GM12878 (cell line): ENCODE results near the gene PTX4. TPM values are rescaled to one million over a fixed set of nuclear protein-coding genes. Genes with fewer than 3 reads are reported as not detected.

Source experiments
- ATAC-seq: fragments of 200-7000 bp; cut with Tn5 transposase; 3 replicates; pipeline ENCODE4 v1.9.1; 2020; ENCODE audit warnings: mild to moderate bottlenecking, moderate library complexity
- BruUV-seq: library from RNA; stranded (reverse); fragments of 400-500 nt; replicated peaks from 2 replicates; lab custom pipeline; 2021; lab: Mats Ljungman, UMichigan
- CTCF ChIA-PET: fragments of 300-600 bp; sonication (Branson Sonifier 250); formaldehyde crosslinking; extraction: SDS; loops from one replicate; lab custom pipeline; 2021; ENCODE audit warnings: inconsistent platforms; lab: Yijun Ruan, JAX
- POLR2A ChIA-PET: fragments of 350-600 bp; formaldehyde crosslinking; extraction: SDS; loops from one replicate; lab custom pipeline; 2021; ENCODE audit warnings: inconsistent platforms; lab: Charles Lee
- RAD21 ChIA-PET: fragments of 300-600 bp; sonication (Branson Sonifier 250); formaldehyde crosslinking; loops from one replicate; lab custom pipeline; 2023; ENCODE audit warnings: antibody characterized with exemption; ENCODE audit not compliant: unreplicated experiment; lab: Charles Lee
- SMC1A ChIA-PET: fragments of 300-600 bp; sonication (Branson Sonifier 250); formaldehyde crosslinking; loops from one replicate; lab custom pipeline; 2023; ENCODE audit not compliant: unreplicated experiment, uncharacterized antibody; lab: Charles Lee
- DNase-seq: peaks from one replicate; pipeline ENCODE4 v3.0.0-alpha.2; 2011; ENCODE audit warnings: low read depth, low spot score
- FAIRE-seq: peaks from 3 replicates; lab custom pipeline; 2011; peaks lifted over from hg19 to GRCh38; lab: Jason Lieb, UNC
- H2AFZ ChIP-seq: 2 replicates; pipeline ENCODE4 v1.6.0; 2011; ENCODE audit warnings: low read depth, low read length, control low read depth; ENCODE audit not compliant: control insufficient read depth
- H3K27ac ChIP-seq: 2 replicates; pipeline ENCODE4 v1.5.1; 2011; ENCODE audit warnings: control low read depth; ENCODE audit not compliant: control insufficient read depth, insufficient read depth
- H3K27me3 ChIP-seq, 2 experiments: replicated peaks in 1 of 2; 2 replicates each; pipeline versions ENCODE4 v1.6.0 to v1.6.1; 2011; ENCODE audit warnings: low read length in 1 of 2; ENCODE audit not compliant: control insufficient read depth in 2 of 2, insufficient read depth in 2 of 2
- H3K36me3 ChIP-seq, 2 experiments: 2 replicates each; pipeline ENCODE4 v1.5.1; 2011; ENCODE audit warnings: low read length in 1 of 2; ENCODE audit not compliant: control insufficient read depth in 2 of 2, insufficient read depth in 2 of 2
- H3K4me1 ChIP-seq: 2 replicates; pipeline ENCODE4 v1.6.1; 2011; ENCODE audit warnings: mild to moderate bottlenecking, low read length, moderate library complexity, mixed read lengths; ENCODE audit not compliant: control insufficient read depth, insufficient read depth
- H3K4me2 ChIP-seq: 2 replicates; pipeline ENCODE4 v1.6.0; 2011; ENCODE audit warnings: control low read depth; ENCODE audit not compliant: control insufficient read depth, insufficient read depth
- H3K4me3 ChIP-seq: fragments of 200-600 bp; sonication (generic); 2 replicates; pipeline ENCODE4 v1.5.1; 2016
- H3K79me2 ChIP-seq: 2 replicates; pipeline ENCODE4 v1.6.0; 2011; ENCODE audit warnings: low read length; ENCODE audit not compliant: control insufficient read depth, insufficient read depth
- H3K9ac ChIP-seq: 2 replicates; pipeline ENCODE4 v1.8.0; 2011; ENCODE audit warnings: low read length, control low read depth, mixed read lengths; ENCODE audit not compliant: control insufficient read depth, insufficient read depth
- H3K9me3 ChIP-seq: replicated peaks from 3 replicates; pipeline ENCODE4 v1.5.1; 2011; ENCODE audit warnings: mild to moderate bottlenecking, low read length; ENCODE audit not compliant: control insufficient read depth, insufficient read depth
- H4K20me1 ChIP-seq: 2 replicates; pipeline ENCODE4 v1.6.0; 2011; ENCODE audit not compliant: control insufficient read depth, insufficient read depth
- CBFB ChIP-seq: IDR thresholded peaks from 2 replicates; pipeline ENCODE4 v1.6.1; 2016; ENCODE audit warnings: antibody characterized with exemption, low read depth
- E2F8 ChIP-seq: fragments of 450-650 bp; IDR thresholded peaks from 2 replicates; pipeline ENCODE4 v1.6.1; 2018; ENCODE audit warnings: mild to moderate bottlenecking, low read depth, moderate library complexity; ENCODE audit not compliant: partially characterized antibody
- MEF2B ChIP-seq: fragments of 450-650 bp; IDR thresholded peaks from 2 replicates; pipeline ENCODE4 v1.6.1; 2018; ENCODE audit warnings: mild to moderate bottlenecking, moderate library complexity; ENCODE audit not compliant: partially characterized antibody, poor library complexity, severe bottlenecking
- NR2F1 ChIP-seq: fragments of 450-650 bp; conservative IDR thresholded peaks from 2 replicates; pipeline ENCODE4 v1.6.1; 2017; ENCODE audit warnings: mild to moderate bottlenecking
- PML ChIP-seq: IDR thresholded peaks from 2 replicates; pipeline ENCODE4 v1.6.1; 2012; ENCODE audit warnings: low read length, inconsistent platforms
- SPI1 ChIP-seq: IDR thresholded peaks from 2 replicates; pipeline ENCODE4 v1.6.1; 2011; ENCODE audit warnings: low read depth, mild to moderate bottlenecking, low read length, moderate library complexity, borderline replicate concordance; ENCODE audit not compliant: insufficient read depth
- ZNF687 ChIP-seq: fragments of 450-650 bp; IDR thresholded peaks from 2 replicates; pipeline ENCODE4 v1.6.1; 2017; ENCODE audit warnings: mild to moderate bottlenecking, moderate library complexity
- WGBS: methylation state at CpG from one replicate; pipeline ENCODE4 v1.1.6; 2016; ENCODE audit warnings: low lambda C conversion rate; ENCODE audit not compliant: insufficient replicate concordance, insufficient coverage; ENCODE audit errors: missing lambda C conversion rate; 5-methylcytosine and 5-hydroxymethylcytosine counted together
- in situ Hi-C: fragments of 300-500 bp; cut with MboI; formaldehyde crosslinking; loops from 9 replicates; pipeline ENCODE4 v1.14.3; 2018; ENCODE audit warnings: mixed read lengths
- intact Hi-C: fragments of 100-400 bp; cut with micrococcal nuclease; formaldehyde crosslinking; loops from one replicate; pipeline ENCODE4 v1.14.2; 2022; ENCODE audit not compliant: unreplicated experiment
- polyA plus RNA-seq, 11 experiments: library from polyadenylated mRNA; depleted of rRNA in 4 of 11; unstranded in 6 of 11; stranded (reverse) in 5 of 11; fragments of >200 nt; fragmentation: Nextera tagmentation in 4 of 11; fragmentation: Illumina TruSeq in 1 of 11; extraction: Ambion mirVana in 4 of 11; extraction: Trizol in 1 of 11; gene quantifications; 1 replicate in 1 of 11; 2 replicates in 10 of 11; pipeline versions ENCODE4 v1.2.1 to v1.2.3, GENCODE V29; 2011 to 2016; ENCODE audit warnings: inconsistent platforms in 2 of 11, missing spikeins in 2 of 11, low read depth in 1 of 11
- total RNA-seq, 4 experiments: library from RNA; depleted of rRNA in 3 of 4; stranded (reverse); fragments of >200 nt in 3 of 4; fragmentation: Illumina TruSeq in 1 of 4; extraction: Trizol in 1 of 4; gene quantifications; 2 replicates each; pipeline versions ENCODE4 v1.2.1 to v1.2.3, GENCODE V29; 2013 to 2021

PTX4 gene
- total and polyA plus RNA-seq, 10 of the 15 experiments (the other 5 are each of a cell fraction or from before 2014, with no cell fraction given), result not detected

- FAIRE-seq (no peak), ATAC-seq (no peak), DNase-seq (no peak)
- H3K27ac ChIP-seq, result no peak overlapping the region
- intact Hi-C loops, result no loop called here
- H3K4me1 ChIP-seq, result no peaks in the 10 kb centered on the region
- H3K36me3 ChIP-seq, result no peaks in the 10 kb centered on the region; a peak in 2 of 4 replicates
- POLR2A ChIA-PET, result no interaction called here
- CTCF ChIA-PET, result no interaction called here
- no peaks in the 10 kb centered on the region for H4K20me1 ChIP-seq
- SMC1A ChIA-PET, result no interaction called here
- H3K9me3 ChIP-seq, result no peaks in the 10 kb centered on the region
- 96% methylated on average over 27 of the region's 30 CpGs for WGBS
- TF ChIP-seq MEF2B (no peak), SPI1 (no peak), CBFB (no peak), ZNF687 (no peak), NR2F1 (no peak), PML (no peak), E2F8 (no peak)
- H2AFZ ChIP-seq, result no peak overlapping the region
- no peaks in the 10 kb centered on the region for H3K79me2 ChIP-seq
- RAD21 ChIA-PET, result no interaction called here
- in situ Hi-C loops, result no loop called here
- no peaks in the 10 kb centered on the region for H3K27me3 ChIP-seq
- no peak overlapping the region for H3K9ac ChIP-seq
- no TSS peak for BruUV-seq
- H3K4me3 ChIP-seq, result no peak overlapping the region
- H3K4me2 ChIP-seq, result no peak overlapping the region
Measured at GRCh38 chr16:1448536-1449116, 40.1 kb downstream of the PTX4 start.
